Limb (tissue), 2 donors: Measurements from ENCODE around the gene ANGPTL2.
"Not testable (repeated sequence)": the region's sequence is repeated elsewhere in the genome, so short reads cannot be mapped to it uniquely, and the experiment has no call there.

Experiments
- DNase-seq, 2 donors: peaks; one replicate each; pipeline ENCODE4 v3.0.0-alpha.2; 2016; ENCODE audit errors: extremely low spot score in 2 of 2

ANGPTL2 gene

GRCh38 chr9:127155314-127155960 lies 33.0 kb upstream of the ANGPTL2 start:
- DNase-seq, result no peak

GRCh38 chr9:127154390-127155191 lies 32.2 kb upstream of the ANGPTL2 start:
- DNase-seq, result peak; percentile 78 to 82

- no peak for DNase-seq
These were observed 31.6 kb upstream of the ANGPTL2 start for GRCh38 chr9:127154003-127154389.

GRCh38 chr9:127153501-127153900 lies 31.1 kb upstream of the ANGPTL2 start:
- DNase-seq, result no peak

GRCh38 chr9:127149463-127150390 lies 27.3 kb upstream of the ANGPTL2 start:
- DNase-seq, result no peak

GRCh38 chr9:127149010-127149409 lies 26.6 kb upstream of the ANGPTL2 start:
- DNase-seq, result no peak

GRCh38 chr9:127148014-127148413 lies 25.6 kb upstream of the ANGPTL2 start:
- DNase-seq, result no peak

GRCh38 chr9:127147251-127147650 lies 24.8 kb upstream of the ANGPTL2 start:
- no peak for DNase-seq

GRCh38 chr9:127146841-127147240 lies 24.4 kb upstream of the ANGPTL2 start:
- DNase-seq, result not testable (repeated sequence)

- DNase-seq, result no peak
These were observed 22.4 kb upstream of the ANGPTL2 start for GRCh38 chr9:127144670-127145445.

GRCh38 chr9:127143920-127144465 lies 21.6 kb upstream of the ANGPTL2 start:
- no peak for DNase-seq

- no peak for DNase-seq
These were observed 20.6 kb upstream of the ANGPTL2 start for GRCh38 chr9:127142931-127143464.

GRCh38 chr9:127142291-127142690 lies 19.9 kb upstream of the ANGPTL2 start:
- DNase-seq, result no peak

- no peak for DNase-seq
These were observed 18.6 kb upstream of the ANGPTL2 start for GRCh38 chr9:127140842-127141675.

- DNase-seq, result no peak
These were observed 17.7 kb upstream of the ANGPTL2 start for GRCh38 chr9:127140181-127140580.

- DNase-seq, result no peak
These were observed 17.3 kb upstream of the ANGPTL2 start for GRCh38 chr9:127139775-127140174.

- no peak for DNase-seq
These were observed 16.8 kb upstream of the ANGPTL2 start for GRCh38 chr9:127139071-127139731.

- DNase-seq, result no peak
These were observed 16.0 kb upstream of the ANGPTL2 start for GRCh38 chr9:127138444-127138843.
